GM12875 (cell line): ENCODE measurements around the gene BTF3L4.
A peak's percentile ranks its signal among the peaks of the same experiment; 100 is the strongest.

Experiments
- H3K4me3 ChIP-seq: one replicate; pipeline ENCODE4 v1.5.1; 2011; ENCODE audit warnings: low read depth, low read length, control low read depth
- CTCF ChIP-seq: IDR thresholded peaks from 2 replicates; pipeline ENCODE4 v1.5.1; 2011; ENCODE audit warnings: low read depth, mild to moderate bottlenecking, control low read depth, inconsistent platforms, low read length, moderate library complexity, borderline replicate concordance; ENCODE audit not compliant: insufficient read depth

BTF3L4 gene

GRCh38 chr1:52125736-52126359 is 69.8 kb downstream of the BTF3L4 start:
- H3K4me3 ChIP-seq, result no peak overlapping the region
- no peak for TF ChIP-seq CTCF

DNA sequence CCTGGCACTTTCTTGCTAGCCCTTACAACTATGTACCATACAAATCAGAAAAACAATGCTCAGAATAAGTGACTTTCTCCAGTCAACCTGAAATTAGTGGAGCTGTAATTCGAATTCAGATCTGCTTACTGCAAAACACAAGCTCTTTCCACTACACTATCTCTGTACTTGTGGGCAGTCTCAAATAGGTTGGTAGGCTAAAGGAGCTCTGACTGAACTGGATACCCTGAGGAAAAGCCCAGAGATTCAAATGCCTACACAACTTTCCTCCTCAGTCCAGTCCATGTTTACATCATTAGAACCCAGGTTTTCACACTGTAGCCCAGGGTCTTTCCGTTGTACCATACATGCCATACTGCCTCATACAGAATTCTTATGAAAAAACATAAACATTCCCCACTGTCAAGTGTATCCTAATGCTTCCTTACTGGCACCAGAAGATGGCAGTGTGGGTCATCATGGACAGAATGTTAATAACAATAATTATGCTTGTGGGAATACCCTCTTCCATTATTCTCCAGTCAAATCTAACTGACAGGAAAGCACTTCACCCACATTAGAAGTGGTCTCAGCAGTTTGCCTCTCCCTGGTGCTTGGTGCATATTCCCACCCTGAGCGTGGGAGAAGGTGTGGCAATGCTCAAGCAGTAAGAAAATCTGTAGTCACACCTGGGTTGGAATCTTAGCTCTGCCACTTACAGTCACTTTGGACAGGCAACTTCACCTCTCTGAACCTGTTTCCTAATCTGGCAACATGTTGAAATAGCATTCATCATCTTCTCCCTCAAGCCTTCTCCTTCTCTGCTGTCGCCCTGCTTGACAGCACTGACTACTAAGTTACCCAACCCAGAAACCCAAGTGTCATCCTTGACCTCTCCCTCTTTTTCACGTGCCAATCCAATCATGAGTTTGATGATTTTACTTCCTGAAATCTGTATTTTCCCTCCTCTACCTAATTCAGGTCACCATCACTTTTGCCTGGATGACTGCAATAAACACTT is 71.4 kb downstream of the BTF3L4 start:
- H3K4me3 ChIP-seq, result no peak overlapping the region
- peak; percentile 56; the same call in 1 of the 2 replicates for TF ChIP-seq CTCF

DNA sequence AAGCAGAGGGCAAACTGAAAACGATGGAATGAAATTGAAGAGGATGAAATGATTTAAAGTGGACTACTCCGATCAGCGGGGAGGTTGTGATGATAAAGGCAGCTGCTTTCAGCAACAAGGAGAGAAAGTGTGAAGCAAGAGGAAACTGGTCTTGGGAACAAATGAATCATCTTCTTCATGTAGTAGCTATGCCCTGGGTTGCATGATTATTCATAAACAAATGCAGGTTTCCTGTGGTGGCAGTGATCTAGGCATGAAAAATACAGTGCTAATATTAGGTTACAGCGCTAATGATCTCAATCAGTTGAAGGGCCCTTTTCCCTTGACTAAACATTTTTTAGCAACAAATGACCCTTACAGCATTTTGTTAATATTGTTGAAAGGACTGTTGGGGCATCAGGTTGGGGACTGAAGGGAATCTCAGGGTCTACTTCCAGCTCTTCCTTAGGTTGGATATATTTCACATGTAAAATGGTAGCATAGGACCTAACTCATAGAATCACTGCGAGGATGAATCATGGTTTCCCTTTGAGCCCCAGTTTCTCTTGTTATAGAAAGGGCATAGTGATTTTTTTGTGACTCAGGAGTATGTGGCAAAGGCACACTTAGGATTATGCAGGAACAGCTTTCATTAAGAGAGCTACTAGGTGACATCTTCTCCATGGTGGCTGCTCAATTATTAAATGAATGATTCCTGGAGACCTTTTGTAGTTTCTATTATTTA is 83.9 kb downstream of the BTF3L4 start:
- TF ChIP-seq CTCF, result no peak
- H3K4me3 ChIP-seq, result peak overlapping the region; percentile 24
